WERI-Rb-1 (cell line): ENCODE data around the gene PGA4.
"Not testable (repeated sequence)": the region's sequence is repeated elsewhere in the genome, so short reads cannot be mapped to it uniquely, and the experiment has no call there.

Source experiments
- DNase-seq: peaks from one replicate; pipeline ENCODE4 v3.0.0-alpha.2; 2020
- H3K27ac ChIP-seq: fragments of 250-450 bp; sonication (Bioruptor Pico); 2 replicates; pipeline ENCODE4 v1.5.1; 2020; ENCODE audit warnings: mild to moderate bottlenecking, moderate library complexity
- H3K27me3 ChIP-seq: fragments of 250-450 bp; sonication (Bioruptor Pico); 2 replicates; pipeline ENCODE4 v1.5.1; 2021; ENCODE audit warnings: mild to moderate bottlenecking, low read depth, moderate library complexity; ENCODE audit not compliant: insufficient read depth, severe bottlenecking
- H3K36me3 ChIP-seq: fragments of 250-450 bp; sonication (Bioruptor Pico); 2 replicates; pipeline ENCODE4 v1.5.1; 2020; ENCODE audit warnings: mild to moderate bottlenecking, moderate library complexity
- H3K4me3 ChIP-seq: 2 replicates; pipeline ENCODE4 v1.5.1; 2011; ENCODE audit warnings: low read depth, mild to moderate bottlenecking, control low read depth, low read length
- H3K9me3 ChIP-seq: fragments of 250-450 bp; sonication (Bioruptor Pico); 2 replicates; pipeline ENCODE4 v1.5.1; 2021; ENCODE audit warnings: mild to moderate bottlenecking, moderate library complexity; ENCODE audit not compliant: severe bottlenecking

The PGA4 gene

GRCh38 chr11:61219016-61219415 lies 3.1 kb upstream of the PGA4 start:
- H3K9me3 ChIP-seq, H3K27ac ChIP-seq, DNase-seq, H3K4me3 ChIP-seq, H3K36me3 ChIP-seq, H3K27me3 ChIP-seq: not testable (repeated sequence)

GRCh38 chr11:61222692-61223091 lies 545 bp downstream of the PGA4 start:
- not testable (repeated sequence) for H3K27ac ChIP-seq

GRCh38 chr11:61226457-61227137 lies 4.5 kb downstream of the PGA4 start:
- H3K27me3 ChIP-seq, H3K4me3 ChIP-seq, H3K36me3 ChIP-seq, DNase-seq, H3K9me3 ChIP-seq, H3K27ac ChIP-seq: not testable (repeated sequence)

More at GRCh38 chr11:61222692-61223091, 545 bp downstream of the PGA4 start:
- DNase-seq, H3K9me3 ChIP-seq, H3K4me3 ChIP-seq, H3K36me3 ChIP-seq, H3K27me3 ChIP-seq: not testable (repeated sequence)

GRCh38 chr11:61229458-61229857 lies 7.3 kb downstream of the PGA4 start:
- not testable (repeated sequence) for H3K36me3 ChIP-seq, H3K9me3 ChIP-seq, H3K27me3 ChIP-seq, DNase-seq, H3K27ac ChIP-seq, H3K4me3 ChIP-seq

- not testable (repeated sequence) for H3K36me3 ChIP-seq, DNase-seq, H3K27ac ChIP-seq, H3K9me3 ChIP-seq, H3K4me3 ChIP-seq, H3K27me3 ChIP-seq
These were observed 8.9 kb downstream of the PGA4 start for GRCh38 chr11:61231033-61231432.

- not testable (repeated sequence) for H3K27ac ChIP-seq, DNase-seq, H3K36me3 ChIP-seq, H3K9me3 ChIP-seq, H3K27me3 ChIP-seq, H3K4me3 ChIP-seq
These were observed 9.4 kb downstream of the PGA4 start for GRCh38 chr11:61231585-61231984.

- H3K27ac ChIP-seq, H3K27me3 ChIP-seq, H3K36me3 ChIP-seq, H3K9me3 ChIP-seq, H3K4me3 ChIP-seq, DNase-seq: not testable (repeated sequence)
These were observed 10.5 kb downstream of the PGA4 start for GRCh38 chr11:61232548-61233145.

- H3K9me3 ChIP-seq, result not testable (repeated sequence)
These were observed 15.0 kb downstream of the PGA4 start for GRCh38 chr11:61237130-61237529.

GRCh38 chr11:61240288-61240687 lies 18.1 kb downstream of the PGA4 start:
- H3K36me3 ChIP-seq, H3K4me3 ChIP-seq, H3K9me3 ChIP-seq, DNase-seq, H3K27ac ChIP-seq, H3K27me3 ChIP-seq: not testable (repeated sequence)

More at GRCh38 chr11:61237130-61237529, 15.0 kb downstream of the PGA4 start:
- not testable (repeated sequence) for DNase-seq, H3K27me3 ChIP-seq, H3K27ac ChIP-seq, H3K36me3 ChIP-seq, H3K4me3 ChIP-seq

- H3K4me3 ChIP-seq, DNase-seq, H3K27me3 ChIP-seq, H3K9me3 ChIP-seq, H3K36me3 ChIP-seq, H3K27ac ChIP-seq: not testable (repeated sequence)
These were observed 18.7 kb downstream of the PGA4 start, which contains the start of gene PGA5 for GRCh38 chr11:61240875-61241274. Gene PGA5, plus strand, starts transcription at chr11:61241175. Its CDS starts 52 bp downstream, at chr11:61241227.

- H3K9me3 ChIP-seq, H3K27me3 ChIP-seq, H3K36me3 ChIP-seq, H3K4me3 ChIP-seq, H3K27ac ChIP-seq, DNase-seq: not testable (repeated sequence)
These were observed 19.4 kb downstream of the PGA4 start for GRCh38 chr11:61241526-61241925.

- not testable (repeated sequence) for H3K27ac ChIP-seq, H3K9me3 ChIP-seq, H3K27me3 ChIP-seq, DNase-seq, H3K4me3 ChIP-seq, H3K36me3 ChIP-seq
These were observed 23.3 kb downstream of the PGA4 start for GRCh38 chr11:61245284-61245964.

GRCh38 chr11:61248071-61248470 lies 25.9 kb downstream of the PGA4 start:
- H3K4me3 ChIP-seq, H3K9me3 ChIP-seq, H3K27ac ChIP-seq, H3K36me3 ChIP-seq, H3K27me3 ChIP-seq, DNase-seq: not testable (repeated sequence)

- not testable (repeated sequence) for H3K9me3 ChIP-seq, H3K4me3 ChIP-seq, DNase-seq, H3K27ac ChIP-seq, H3K27me3 ChIP-seq, H3K36me3 ChIP-seq
These were observed 27.1 kb downstream of the PGA4 start for GRCh38 chr11:61249201-61249600.
